ENCODE data around the gene SVIL.
A peak's percentile ranks its signal among the peaks of the same experiment; 100 is the strongest.
"Not testable (repeated sequence)": the region's sequence is repeated elsewhere in the genome, so short reads cannot be mapped to it uniquely, and the experiment has no call there.

SVIL gene

GRCh38 chr10:29501692-29502091 lies 133.1 kb downstream of the SVIL start:
- Histone ChIP-seq H3K9ac (ENCODE audit: low read depth, low read length) (no peak overlapping the region), H3K36me3 (ENCODE audit: insufficient read depth, low read length) (no peaks in the 10 kb centered on the region), H3K4me1 (ENCODE audit: control insufficient read depth, insufficient read depth, low read length) (peaks cover 7% of the 10 kb centered on the region), H3K27me3 (ENCODE audit: control insufficient read depth, insufficient read depth, low read length) (no peaks in the 10 kb centered on the region), H3K4me3 (ENCODE audit: low read length) (no peak overlapping the region), H3K9me3 (replicated peaks; ENCODE audit: low read length) (no peaks in the 10 kb centered on the region), H3K4me2 (ENCODE audit: low read length) (no peak overlapping the region)

- H3K9me3 ChIP-seq (replicated peaks; ENCODE audit: low read length) = no peaks in the 10 kb centered on the region
- H3K9ac ChIP-seq (ENCODE audit: low read depth, low read length) = no peak overlapping the region
- no peaks in the 10 kb centered on the region for H3K27me3 ChIP-seq (ENCODE audit: control insufficient read depth, insufficient read depth, low read length)
- no peaks in the 10 kb centered on the region for H3K36me3 ChIP-seq (ENCODE audit: insufficient read depth, low read length)
- peaks cover 7% of the 10 kb centered on the region for H3K4me1 ChIP-seq (ENCODE audit: control insufficient read depth, insufficient read depth, low read length)
- H3K4me2 ChIP-seq (ENCODE audit: low read length) = no peak overlapping the region
- no peak overlapping the region for H3K4me3 ChIP-seq (ENCODE audit: low read length)
Observed at GRCh38 chr10:29499993-29500537, 134.7 kb downstream of the SVIL start.

GRCh38 chr10:29496341-29497162 lies 138.2 kb downstream of the SVIL start:
- no peaks in the 10 kb centered on the region for H3K4me1 ChIP-seq (ENCODE audit: control insufficient read depth, insufficient read depth, low read length)
- no peak overlapping the region for H3K4me2 ChIP-seq (ENCODE audit: low read length)
- H3K27me3 ChIP-seq (ENCODE audit: control insufficient read depth, insufficient read depth, low read length) = no peaks in the 10 kb centered on the region
- H3K4me3 ChIP-seq (ENCODE audit: low read length) = no peak overlapping the region
- H3K36me3 ChIP-seq (ENCODE audit: insufficient read depth, low read length) = no peaks in the 10 kb centered on the region
- H3K9ac ChIP-seq (ENCODE audit: low read depth, low read length) = no peak overlapping the region
- H3K9me3 ChIP-seq (replicated peaks; ENCODE audit: low read length) = no peaks in the 10 kb centered on the region

- H3K4me1 ChIP-seq (ENCODE audit: control insufficient read depth, insufficient read depth, low read length) = no peaks in the 10 kb centered on the region
- no peak overlapping the region for H3K4me2 ChIP-seq (ENCODE audit: low read length)
- H3K4me3 ChIP-seq (ENCODE audit: low read length) = no peak overlapping the region
- H3K36me3 ChIP-seq (ENCODE audit: insufficient read depth, low read length) = no peaks in the 10 kb centered on the region
- H3K9me3 ChIP-seq (replicated peaks; ENCODE audit: low read length) = no peaks in the 10 kb centered on the region
- no peak overlapping the region for H3K9ac ChIP-seq (ENCODE audit: low read depth, low read length)
- H3K27me3 ChIP-seq (ENCODE audit: control insufficient read depth, insufficient read depth, low read length) = no peaks in the 10 kb centered on the region
Observed at GRCh38 chr10:29495366-29495765, 139.4 kb downstream of the SVIL start.

- no peaks in the 10 kb centered on the region for H3K4me1 ChIP-seq (ENCODE audit: control insufficient read depth, insufficient read depth, low read length)
- no peaks in the 10 kb centered on the region for H3K36me3 ChIP-seq (ENCODE audit: insufficient read depth, low read length)
- H3K9ac ChIP-seq (ENCODE audit: low read depth, low read length) = no peak overlapping the region
- H3K9me3 ChIP-seq (replicated peaks; ENCODE audit: low read length) = no peaks in the 10 kb centered on the region
- H3K4me2 ChIP-seq (ENCODE audit: low read length) = no peak overlapping the region
- no peaks in the 10 kb centered on the region for H3K27me3 ChIP-seq (ENCODE audit: control insufficient read depth, insufficient read depth, low read length)
- no peak overlapping the region for H3K4me3 ChIP-seq (ENCODE audit: low read length)
Observed at GRCh38 chr10:29493697-29494096, 141.1 kb downstream of the SVIL start.

GRCh38 chr10:29492774-29493173 lies 142.0 kb downstream of the SVIL start:
- no peak overlapping the region for H3K4me3 ChIP-seq (ENCODE audit: low read length)
- H3K9me3 ChIP-seq (replicated peaks; ENCODE audit: low read length) = no peaks in the 10 kb centered on the region
- H3K9ac ChIP-seq (ENCODE audit: low read depth, low read length) = no peak overlapping the region
- H3K36me3 ChIP-seq (ENCODE audit: insufficient read depth, low read length) = no peaks in the 10 kb centered on the region
- no peak overlapping the region for H3K4me2 ChIP-seq (ENCODE audit: low read length)
- H3K27me3 ChIP-seq (ENCODE audit: control insufficient read depth, insufficient read depth, low read length) = no peaks in the 10 kb centered on the region
- H3K4me1 ChIP-seq (ENCODE audit: control insufficient read depth, insufficient read depth, low read length) = no peaks in the 10 kb centered on the region

GRCh38 chr10:29491918-29492317 lies 142.9 kb downstream of the SVIL start:
- H3K9me3 ChIP-seq (replicated peaks; ENCODE audit: low read length) = no peaks in the 10 kb centered on the region
- no peaks in the 10 kb centered on the region for H3K36me3 ChIP-seq (ENCODE audit: insufficient read depth, low read length)
- H3K9ac ChIP-seq (ENCODE audit: low read depth, low read length) = peak overlapping the region; percentile 54
- H3K4me1 ChIP-seq (ENCODE audit: control insufficient read depth, insufficient read depth, low read length) = no peaks in the 10 kb centered on the region
- H3K27me3 ChIP-seq (ENCODE audit: control insufficient read depth, insufficient read depth, low read length) = no peaks in the 10 kb centered on the region
- H3K4me3 ChIP-seq (ENCODE audit: low read length) = peak overlapping the region; percentile 47
- H3K4me2 ChIP-seq (ENCODE audit: low read length) = peak overlapping the region; percentile 54

GRCh38 chr10:29490781-29491280 lies 143.9 kb downstream of the SVIL start:
- not testable (repeated sequence) for H3K27me3 ChIP-seq (ENCODE audit: control insufficient read depth, insufficient read depth, low read length); H3K36me3 ChIP-seq (ENCODE audit: insufficient read depth, low read length); H3K9ac ChIP-seq (ENCODE audit: low read depth, low read length); H3K4me3 ChIP-seq (ENCODE audit: low read length); H3K9me3 ChIP-seq (replicated peaks; ENCODE audit: low read length); H3K4me2 ChIP-seq (ENCODE audit: low read length); H3K4me1 ChIP-seq (ENCODE audit: control insufficient read depth, insufficient read depth, low read length)

- H3K36me3 ChIP-seq (ENCODE audit: insufficient read depth, low read length); H3K9me3 ChIP-seq (replicated peaks; ENCODE audit: low read length); H3K4me2 ChIP-seq (ENCODE audit: low read length); H3K27me3 ChIP-seq (ENCODE audit: control insufficient read depth, insufficient read depth, low read length); H3K4me1 ChIP-seq (ENCODE audit: control insufficient read depth, insufficient read depth, low read length); H3K9ac ChIP-seq (ENCODE audit: low read depth, low read length); H3K4me3 ChIP-seq (ENCODE audit: low read length): not testable (repeated sequence)
Observed at GRCh38 chr10:29488471-29488870, 146.3 kb downstream of the SVIL start.

GRCh38 chr10:29487884-29488266 lies 146.9 kb downstream of the SVIL start:
- H3K27me3 ChIP-seq (ENCODE audit: control insufficient read depth, insufficient read depth, low read length); H3K9me3 ChIP-seq (replicated peaks; ENCODE audit: low read length); H3K36me3 ChIP-seq (ENCODE audit: insufficient read depth, low read length); H3K4me1 ChIP-seq (ENCODE audit: control insufficient read depth, insufficient read depth, low read length); H3K4me2 ChIP-seq (ENCODE audit: low read length); H3K9ac ChIP-seq (ENCODE audit: low read depth, low read length); H3K4me3 ChIP-seq (ENCODE audit: low read length): not testable (repeated sequence)

GRCh38 chr10:29487032-29487883 lies 147.5 kb downstream of the SVIL start:
- not testable (repeated sequence) for H3K9me3 ChIP-seq (replicated peaks; ENCODE audit: low read length); H3K4me3 ChIP-seq (ENCODE audit: low read length); H3K4me2 ChIP-seq (ENCODE audit: low read length); H3K36me3 ChIP-seq (ENCODE audit: insufficient read depth, low read length); H3K27me3 ChIP-seq (ENCODE audit: control insufficient read depth, insufficient read depth, low read length); H3K9ac ChIP-seq (ENCODE audit: low read depth, low read length)
- H3K4me1 ChIP-seq (ENCODE audit: control insufficient read depth, insufficient read depth, low read length) = peaks cover 13% of the 10 kb centered on the region
